ENCODE measurements around the gene GRK2. TPM values are rescaled to one million over a fixed set of nuclear protein-coding genes. Genes with fewer than 3 reads are reported as not detected.
A peak's percentile ranks its signal among the peaks of the same experiment; 100 is the strongest.

GRK2 gene
- total and polyA plus RNA-seq, 2 of the 13 experiments (the other 11 are each of a cell fraction or from before 2014, with no cell fraction given) = 31.3 to 42.4 TPM

- peak; percentile 39; the same call in 1 of the 2 replicates for TF ChIP-seq TAF1 (CRISPR knock-in tag; IDR thresholded peaks at IDR 0.05)
- 0 out of 2 replicates have a peak, but pooled peaks have one; percentile 28 for TF ChIP-seq ZIK1 (CRISPR knock-in tag; IDR thresholded peaks at IDR 0.05; ENCODE audit: borderline replicate concordance, low read depth)
- TF ChIP-seq SOX5 (CRISPR knock-in tag; IDR thresholded peaks at IDR 0.05; ENCODE audit: borderline replicate concordance) = no peak
- TF ChIP-seq ZNF557 (CRISPR knock-in tag; IDR thresholded peaks at IDR 0.05) = no peak
- peak; percentile 70 for TF ChIP-seq STAG1 (CRISPR knock-in tag; IDR thresholded peaks at IDR 0.05)
- no peak for TF ChIP-seq ZFYVE20 (CRISPR knock-in tag; IDR thresholded peaks at IDR 0.05; ENCODE audit: borderline replicate concordance, low read depth)
- peak; percentile 35; the same call in 1 of the 2 replicates for TF ChIP-seq MYC (CRISPR knock-in tag; IDR thresholded peaks at IDR 0.05; ENCODE audit: borderline replicate concordance)
- TF ChIP-seq CREM (IDR thresholded peaks at IDR 0.05) = no peak
- no peak for TF ChIP-seq CREM (CRISPR knock-in tag; IDR thresholded peaks at IDR 0.05)
- TF ChIP-seq, protein P1, sequence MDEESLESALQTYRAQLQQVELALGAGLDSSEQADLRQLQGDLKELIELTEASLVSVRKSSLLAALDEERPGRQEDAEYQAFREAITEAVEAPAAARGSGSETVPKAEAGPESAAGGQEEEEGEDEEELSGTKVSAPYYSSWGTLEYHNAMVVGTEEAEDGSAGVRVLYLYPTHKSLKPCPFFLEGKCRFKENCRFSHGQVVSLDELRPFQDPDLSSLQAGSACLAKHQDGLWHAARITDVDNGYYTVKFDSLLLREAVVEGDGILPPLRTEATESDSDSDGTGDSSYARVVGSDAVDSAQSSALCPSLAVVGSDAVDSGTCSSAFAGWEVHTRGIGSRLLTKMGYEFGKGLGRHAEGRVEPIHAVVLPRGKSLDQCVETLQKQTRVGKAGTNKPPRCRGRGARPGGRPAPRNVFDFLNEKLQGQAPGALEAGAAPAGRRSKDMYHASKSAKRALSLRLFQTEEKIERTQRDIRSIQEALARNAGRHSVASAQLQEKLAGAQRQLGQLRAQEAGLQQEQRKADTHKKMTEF (CRISPR knock-in tag; IDR thresholded peaks at IDR 0.05) = no peak
- TF ChIP-seq MEIS1 (CRISPR knock-in tag; IDR thresholded peaks at IDR 0.05; ENCODE audit: borderline replicate concordance) = 0 out of 2 replicates have a peak, but pooled peaks have one; percentile 42
- no peak for TF ChIP-seq LCORL (IDR thresholded peaks at IDR 0.05)
- TF ChIP-seq LCORL (CRISPR knock-in tag; IDR thresholded peaks at IDR 0.05) = no peak
- 0 out of 2 replicates have a peak, but pooled peaks have one; percentile 46 for TF ChIP-seq ZNF350 (CRISPR knock-in tag; IDR thresholded peaks at IDR 0.05; ENCODE audit: borderline replicate concordance, low read depth)
- TF ChIP-seq FOXC1 (CRISPR knock-in tag; IDR thresholded peaks at IDR 0.05; ENCODE audit: borderline replicate concordance) = no peak
- TF ChIP-seq, protein P2, sequence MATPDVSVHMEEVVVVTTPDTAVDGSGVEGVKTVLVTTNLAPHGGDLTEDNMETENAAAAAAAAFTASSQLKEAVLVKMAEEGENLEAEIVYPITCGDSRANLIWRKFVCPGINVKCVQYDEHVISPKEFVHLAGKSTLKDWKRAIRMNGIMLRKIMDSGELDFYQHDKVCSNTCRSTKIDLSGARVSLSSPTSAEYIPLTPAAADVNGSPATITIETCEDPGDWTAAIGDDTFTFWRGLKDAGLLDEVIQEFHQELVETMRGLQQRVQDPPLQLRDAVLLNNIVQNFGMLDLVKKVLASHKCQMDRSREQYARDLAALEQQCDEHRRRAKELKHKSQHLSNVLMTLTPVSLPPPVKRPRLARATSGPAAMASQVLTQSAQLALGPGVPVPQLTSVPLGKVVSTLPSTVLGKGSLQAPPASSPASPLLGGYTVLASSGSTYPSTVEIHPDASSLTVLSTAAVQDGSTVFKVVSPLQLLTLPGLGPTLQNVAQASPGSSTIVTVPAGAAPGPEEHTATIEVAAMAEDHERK (CRISPR knock-in tag; IDR thresholded peaks at IDR 0.05; ENCODE audit: low read depth) = no peak
- TF ChIP-seq DMAP1 (CRISPR knock-in tag; IDR thresholded peaks at IDR 0.05) = peak; percentile 43; the same call in 1 of the 2 replicates
- TF ChIP-seq FLYWCH1 (CRISPR knock-in tag; IDR thresholded peaks at IDR 0.05) = no peak
- TF ChIP-seq, protein P3, sequence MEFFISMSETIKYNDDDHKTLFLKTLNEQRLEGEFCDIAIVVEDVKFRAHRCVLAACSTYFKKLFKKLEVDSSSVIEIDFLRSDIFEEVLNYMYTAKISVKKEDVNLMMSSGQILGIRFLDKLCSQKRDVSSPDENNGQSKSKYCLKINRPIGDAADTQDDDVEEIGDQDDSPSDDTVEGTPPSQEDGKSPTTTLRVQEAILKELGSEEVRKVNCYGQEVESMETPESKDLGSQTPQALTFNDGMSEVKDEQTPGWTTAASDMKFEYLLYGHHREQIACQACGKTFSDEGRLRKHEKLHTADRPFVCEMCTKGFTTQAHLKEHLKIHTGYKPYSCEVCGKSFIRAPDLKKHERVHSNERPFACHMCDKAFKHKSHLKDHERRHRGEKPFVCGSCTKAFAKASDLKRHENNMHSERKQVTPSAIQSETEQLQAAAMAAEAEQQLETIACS (CRISPR knock-in tag; IDR thresholded peaks at IDR 0.05) = peak; percentile 81
- TF ChIP-seq RARA (CRISPR knock-in tag; IDR thresholded peaks at IDR 0.05) = peak; percentile 68
- TF ChIP-seq, protein P4, sequence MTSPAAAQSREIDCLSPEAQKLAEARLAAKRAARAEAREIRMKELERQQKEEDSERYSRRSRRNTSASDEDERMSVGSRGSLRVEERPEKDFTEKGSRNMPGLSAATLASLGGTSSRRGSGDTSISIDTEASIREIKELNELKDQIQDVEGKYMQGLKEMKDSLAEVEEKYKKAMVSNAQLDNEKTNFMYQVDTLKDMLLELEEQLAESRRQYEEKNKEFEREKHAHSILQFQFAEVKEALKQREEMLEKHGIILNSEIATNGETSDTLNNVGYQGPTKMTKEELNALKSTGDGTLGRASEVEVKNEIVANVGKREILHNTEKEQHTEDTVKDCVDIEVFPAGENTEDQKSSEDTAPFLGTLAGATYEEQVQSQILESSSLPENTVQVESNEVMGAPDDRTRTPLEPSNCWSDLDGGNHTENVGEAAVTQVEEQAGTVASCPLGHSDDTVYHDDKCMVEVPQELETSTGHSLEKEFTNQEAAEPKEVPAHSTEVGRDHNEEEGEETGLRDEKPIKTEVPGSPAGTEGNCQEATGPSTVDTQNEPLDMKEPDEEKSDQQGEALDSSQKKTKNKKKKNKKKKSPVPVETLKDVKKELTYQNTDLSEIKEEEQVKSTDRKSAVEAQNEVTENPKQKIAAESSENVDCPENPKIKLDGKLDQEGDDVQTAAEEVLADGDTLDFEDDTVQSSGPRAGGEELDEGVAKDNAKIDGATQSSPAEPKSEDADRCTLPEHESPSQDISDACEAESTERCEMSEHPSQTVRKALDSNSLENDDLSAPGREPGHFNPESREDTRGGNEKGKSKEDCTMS (CRISPR knock-in tag; conservative IDR thresholded peaks at IDR 0.05) = no peak
- TF ChIP-seq, protein P5, sequence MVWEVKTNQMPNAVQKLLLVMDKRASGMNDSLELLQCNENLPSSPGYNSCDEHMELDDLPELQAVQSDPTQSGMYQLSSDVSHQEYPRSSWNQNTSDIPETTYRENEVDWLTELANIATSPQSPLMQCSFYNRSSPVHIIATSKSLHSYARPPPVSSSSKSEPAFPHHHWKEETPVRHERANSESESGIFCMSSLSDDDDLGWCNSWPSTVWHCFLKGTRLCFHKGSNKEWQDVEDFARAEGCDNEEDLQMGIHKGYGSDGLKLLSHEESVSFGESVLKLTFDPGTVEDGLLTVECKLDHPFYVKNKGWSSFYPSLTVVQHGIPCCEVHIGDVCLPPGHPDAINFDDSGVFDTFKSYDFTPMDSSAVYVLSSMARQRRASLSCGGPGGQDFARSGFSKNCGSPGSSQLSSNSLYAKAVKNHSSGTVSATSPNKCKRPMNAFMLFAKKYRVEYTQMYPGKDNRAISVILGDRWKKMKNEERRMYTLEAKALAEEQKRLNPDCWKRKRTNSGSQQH (CRISPR knock-in tag; IDR thresholded peaks at IDR 0.05; ENCODE audit: low read depth) = 0 out of 2 replicates have a peak, but pooled peaks have one; percentile 34
Measured at GRCh38 chr11:67265633-67266448, 432 bp upstream of the GRK2 start (continued).

Measured in HepG2 (cell line).